ENCODE measurements around the gene ZC3H12A. TPM values are rescaled to one million over a fixed set of nuclear protein-coding genes. Genes with fewer than 3 reads are reported as not detected.

Gene ZC3H12A
- total and polyA plus RNA-seq, 4 donors, result 19.1 to 125 (median 33.7) TPM

DNA sequence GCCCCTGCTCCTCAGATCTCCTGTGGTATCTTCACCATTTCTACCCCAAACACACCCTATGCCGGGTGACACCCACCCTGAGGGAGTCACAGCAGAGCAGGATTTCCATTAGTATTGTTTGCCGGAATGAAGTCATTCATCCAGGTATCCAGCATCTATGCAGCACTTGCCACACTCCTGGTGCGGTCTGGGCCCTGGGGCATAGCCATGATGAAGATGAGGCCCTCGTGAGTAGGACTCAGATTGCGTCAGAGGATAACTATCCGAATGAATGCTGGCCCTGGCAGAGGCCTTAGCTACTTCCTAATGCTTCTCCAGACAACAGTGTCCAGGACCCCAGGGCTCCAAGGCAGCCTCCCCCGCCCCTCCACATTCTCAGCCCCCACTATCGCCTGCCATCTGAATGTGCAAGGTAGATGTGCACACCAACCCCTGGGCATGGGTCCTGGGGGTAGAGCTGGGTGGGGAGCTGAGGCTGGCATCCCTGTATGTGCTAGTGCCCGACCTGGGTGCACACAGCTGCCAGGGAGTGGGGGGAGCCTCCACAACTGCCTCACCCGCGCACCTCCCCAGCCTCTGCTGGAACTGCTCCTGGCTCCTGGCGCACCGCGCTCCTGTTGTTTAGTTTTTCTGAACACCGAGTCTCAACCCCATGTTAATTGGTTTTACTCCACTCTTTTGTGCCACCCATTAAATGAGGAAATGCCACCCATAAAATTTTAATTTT is 25.5 kb upstream of the ZC3H12A start:
- Histone ChIP-seq H3K27ac (ENCODE audit: low read depth in 1 of 2, low read length in 1 of 2) (no peak overlapping the region), H3K4me1 (ENCODE audit: control insufficient read depth in 5 of 5, insufficient read depth in 5 of 5, low read length in 5 of 5) (peaks cover 0 to 1% (median 0%) of the 10 kb centered on the region in 5 donors), H3K36me3 (ENCODE audit: control insufficient read depth in 4 of 4, insufficient read depth in 4 of 4, low read length in 4 of 4) (peaks cover 0 to 1% (median 0%) of the 10 kb centered on the region in 4 donors), H3K9ac (ENCODE audit: insufficient read depth in 1 of 2, low read length in 2 of 2) (no peak overlapping the region), H3K9me3 (ENCODE audit: control insufficient read depth in 4 of 4, insufficient read depth in 3 of 4, low read length in 3 of 4) (peaks cover 0 to 1% (median 0%) of the 10 kb centered on the region in 4 donors), H3K4me3 (no peak overlapping the region), H3K27me3 (ENCODE audit: control insufficient read depth in 3 of 3, insufficient read depth in 3 of 3, low read length in 2 of 3) (peaks cover 0 to 9% (median 0%) of the 10 kb centered on the region in 3 donors)
- no peak for TF ChIP-seq CTCF (IDR thresholded peaks at IDR 0.05; ENCODE audit: control extremely low read depth, extremely low read depth)
- no peak for ATAC-seq (ENCODE audit: insufficient read depth, low FRiP score)
- WGBS, 2 donors, result 66 to 79% methylated on average over 15 of the region's 15 CpGs
- no peak for DNase-seq

GRCh38 chr1:37449936-37450335 is 24.4 kb upstream of the ZC3H12A start:
- H3K27me3 ChIP-seq (ENCODE audit: control insufficient read depth in 3 of 3, insufficient read depth in 3 of 3, low read length in 2 of 3), result peaks cover 0 to 7% (median 0%) of the 10 kb centered on the region in 3 donors
- H3K36me3 ChIP-seq (ENCODE audit: control insufficient read depth in 4 of 4, insufficient read depth in 4 of 4, low read length in 4 of 4), result peaks cover 0 to 1% (median 0%) of the 10 kb centered on the region in 4 donors
- H3K4me1 ChIP-seq (ENCODE audit: control insufficient read depth in 5 of 5, insufficient read depth in 5 of 5, low read length in 5 of 5), result no peaks in the 10 kb centered on the region
- DNase-seq (no peak), ATAC-seq (ENCODE audit: insufficient read depth, low FRiP score) (no peak)
- no peak overlapping the region for H3K9ac ChIP-seq (ENCODE audit: insufficient read depth in 1 of 2, low read length in 2 of 2)
- WGBS, 2 donors, result 13 to 20% methylated on average over 5 of the region's 5 CpGs
- no peak for TF ChIP-seq CTCF (IDR thresholded peaks at IDR 0.05; ENCODE audit: control extremely low read depth, extremely low read depth)
- no peak overlapping the region for H3K4me3 ChIP-seq
- peaks cover 0 to 1% (median 0%) of the 10 kb centered on the region in 4 donors for H3K9me3 ChIP-seq (ENCODE audit: control insufficient read depth in 4 of 4, insufficient read depth in 3 of 4, low read length in 3 of 4)
- no peak overlapping the region for H3K27ac ChIP-seq (ENCODE audit: low read depth in 1 of 2, low read length in 1 of 2)

DNA sequence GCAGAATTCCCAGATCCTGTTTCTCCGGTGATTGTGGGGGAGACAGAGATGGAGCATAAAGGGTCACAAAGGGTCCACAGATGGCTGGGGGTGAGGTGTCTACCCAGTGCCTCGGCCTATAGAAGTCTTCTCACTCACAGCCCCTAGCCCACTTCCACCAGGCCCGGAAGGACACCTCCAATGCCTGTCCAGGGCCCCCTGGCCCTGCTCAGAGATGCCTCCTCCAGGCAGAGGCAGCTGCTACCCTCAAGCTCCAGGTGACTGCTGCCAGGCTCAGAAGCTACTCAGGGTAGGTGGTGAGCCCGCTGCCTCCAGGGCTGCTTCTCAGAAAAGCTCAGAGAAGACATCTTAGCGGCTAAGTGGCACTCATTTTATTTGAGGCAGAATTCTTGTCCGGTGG is 22.0 kb upstream of the ZC3H12A start:
- Histone ChIP-seq H3K9me3 (ENCODE audit: control insufficient read depth in 4 of 4, insufficient read depth in 3 of 4, low read length in 3 of 4) (peaks cover 0 to 1% (median 0%) of the 10 kb centered on the region in 4 donors), H3K4me3 (no peak overlapping the region), H3K27me3 (ENCODE audit: control insufficient read depth in 3 of 3, insufficient read depth in 3 of 3, low read length in 2 of 3) (peaks cover 0 to 7% (median 0%) of the 10 kb centered on the region in 3 donors), H3K9ac (ENCODE audit: insufficient read depth in 1 of 2, low read length in 2 of 2) (no peak overlapping the region), H3K27ac (ENCODE audit: low read depth in 1 of 2, low read length in 1 of 2) (no peak overlapping the region), H3K4me1 (ENCODE audit: control insufficient read depth in 5 of 5, insufficient read depth in 5 of 5, low read length in 5 of 5) (peaks cover 0 to 2% (median 0%) of the 10 kb centered on the region in 5 donors), H3K36me3 (ENCODE audit: control insufficient read depth in 4 of 4, insufficient read depth in 4 of 4, low read length in 4 of 4) (peaks cover 0 to 1% (median 0%) of the 10 kb centered on the region in 4 donors)
- ATAC-seq (ENCODE audit: insufficient read depth, low FRiP score) (no peak), DNase-seq (no peak)
- TF ChIP-seq CTCF (IDR thresholded peaks at IDR 0.05; ENCODE audit: control extremely low read depth, extremely low read depth), result no peak
- 70 to 72% methylated on average over 6 of the region's 6 CpGs for WGBS, 2 donors
